GM18511 (cell line): ENCODE results near the gene CD300LF.
A peak's percentile ranks its signal among the peaks of the same experiment; 100 is the strongest.

Experiments
- ATAC-seq: cut with Tn5 transposase; IDR thresholded peaks from one replicate; pipeline ENCODE4 v1.9.1; 2021; ENCODE audit warnings: mild to moderate bottlenecking, moderate library complexity; ENCODE audit not compliant: unreplicated experiment

CD300LF gene

DNA sequence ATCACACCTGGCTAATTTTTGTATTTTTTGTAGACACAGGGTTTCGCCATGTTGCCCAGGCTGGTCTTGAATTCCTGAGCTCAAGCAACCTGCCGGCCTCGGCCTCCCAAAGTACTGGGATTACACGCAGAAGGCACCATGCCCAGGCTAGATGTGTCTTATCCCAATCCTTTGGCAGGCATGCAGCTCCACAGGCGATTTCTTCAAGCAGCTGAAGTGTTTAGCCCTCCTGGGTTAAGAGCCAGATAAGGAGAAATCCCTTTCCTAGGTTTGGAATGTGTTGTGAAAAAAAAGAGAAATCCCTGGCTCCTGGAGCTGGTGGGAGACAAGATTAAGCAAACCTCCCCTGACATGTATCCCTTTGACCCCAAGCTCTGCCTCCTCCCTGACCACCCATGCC, 33.7 kb upstream of the CD300LF start:
- no peak for ATAC-seq

GRCh38 chr17:74745548-74746177, 32.9 kb upstream of the CD300LF start:
- ATAC-seq: no peak

DNA sequence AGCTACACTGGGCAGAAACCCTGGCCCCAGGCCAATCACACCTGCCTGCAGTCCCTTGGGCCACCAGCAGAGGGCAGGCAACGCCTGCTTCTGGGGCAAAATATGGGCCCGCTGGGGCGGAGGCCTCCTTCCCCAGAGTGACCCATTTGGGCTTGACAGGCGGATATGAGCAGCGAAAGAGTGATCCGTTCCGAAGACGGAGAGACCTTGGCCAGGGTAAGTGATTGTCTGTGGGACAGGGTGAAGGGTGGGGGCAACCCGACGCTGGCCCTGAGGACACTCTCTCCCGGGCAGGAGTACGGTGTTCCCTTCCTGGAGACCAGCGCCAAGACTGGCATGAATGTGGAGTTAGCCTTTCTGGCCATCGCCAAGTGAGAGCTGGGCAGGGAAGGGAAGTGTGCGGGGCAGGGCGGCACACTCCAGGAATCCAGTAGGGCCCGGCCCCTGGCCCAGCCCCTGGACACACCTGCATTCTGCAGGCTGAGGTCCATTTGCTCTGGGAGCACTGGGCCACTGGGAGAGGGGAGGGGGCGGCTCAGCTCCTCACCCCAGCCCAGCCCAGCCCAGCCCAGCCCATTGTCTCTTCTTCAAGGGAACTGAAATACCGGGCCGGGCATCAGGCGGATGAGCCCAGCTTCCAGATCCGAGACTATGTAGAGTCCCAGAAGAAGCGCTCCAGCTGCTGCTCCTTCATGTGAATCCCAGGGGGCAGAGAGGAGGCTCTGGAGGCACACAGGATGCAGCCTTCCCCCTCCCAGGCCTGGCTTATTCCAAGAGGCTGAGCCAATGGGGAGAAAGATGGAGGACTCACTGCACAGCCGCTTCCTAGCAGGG, 32.2 kb upstream of the CD300LF start:
- no peak for ATAC-seq

DNA sequence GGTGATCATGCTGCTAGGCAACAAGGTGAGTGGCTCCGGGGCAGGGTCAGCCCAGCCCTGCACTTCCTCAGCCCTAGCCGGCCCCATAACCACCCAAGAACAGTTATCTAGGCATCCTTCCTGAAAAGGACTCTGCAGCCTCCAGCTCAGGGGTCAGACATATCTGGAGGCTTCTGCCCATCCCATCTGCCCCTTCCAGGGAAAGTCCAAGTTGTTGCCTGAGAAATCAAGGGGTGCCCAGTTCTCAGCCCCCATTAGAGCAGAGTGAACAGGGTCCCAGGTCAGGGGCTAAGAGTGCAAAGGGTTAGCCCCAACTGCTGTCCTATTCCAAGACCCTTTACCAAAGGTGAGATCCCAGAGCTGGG, 31.6 kb upstream of the CD300LF start:
- ATAC-seq: no peak

- ATAC-seq: no peak
These were observed 31.0 kb upstream of the CD300LF start for GRCh38 chr17:74743755-74744154.

GRCh38 chr17:74742978-74743545, 30.3 kb upstream of the CD300LF start:
- ATAC-seq: no peak

- ATAC-seq: peak; percentile 61
These were observed 29.4 kb upstream of the CD300LF start for GRCh38 chr17:74742153-74742515.

DNA sequence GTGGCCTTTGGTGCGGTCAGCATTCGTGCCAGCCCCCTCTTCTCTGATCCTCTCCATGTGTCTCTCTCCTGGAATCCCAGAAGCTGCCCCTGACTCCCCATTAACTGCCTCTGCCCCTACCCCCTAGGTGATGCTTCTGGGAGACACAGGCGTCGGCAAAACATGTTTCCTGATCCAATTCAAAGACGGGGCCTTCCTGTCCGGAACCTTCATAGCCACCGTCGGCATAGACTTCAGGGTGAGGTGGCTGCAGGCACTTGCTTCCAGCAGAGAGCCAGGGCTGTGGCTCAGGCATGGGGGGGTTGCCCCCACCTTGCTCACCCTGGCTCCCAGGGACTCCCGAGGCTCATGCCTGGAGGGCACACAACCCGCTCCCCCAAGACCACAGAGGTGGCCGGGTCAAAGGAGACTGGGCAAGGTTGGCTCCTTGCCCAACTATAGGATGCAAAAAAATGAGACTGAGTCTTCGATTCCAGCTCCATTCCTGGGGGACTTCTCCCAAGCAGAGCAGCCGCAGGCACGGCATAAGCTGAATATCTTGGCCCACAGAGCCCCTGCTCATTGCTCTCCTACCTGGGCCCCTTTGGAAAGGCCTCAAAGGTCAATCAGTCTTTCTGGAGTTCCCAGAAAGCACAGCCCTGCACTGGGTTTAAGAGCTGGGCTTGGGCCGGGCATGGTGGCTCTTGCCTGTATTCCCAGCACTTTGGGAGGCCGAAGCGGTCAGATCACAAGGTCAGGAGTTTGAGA, 28.1 kb upstream of the CD300LF start:
- ATAC-seq: no peak

DNA sequence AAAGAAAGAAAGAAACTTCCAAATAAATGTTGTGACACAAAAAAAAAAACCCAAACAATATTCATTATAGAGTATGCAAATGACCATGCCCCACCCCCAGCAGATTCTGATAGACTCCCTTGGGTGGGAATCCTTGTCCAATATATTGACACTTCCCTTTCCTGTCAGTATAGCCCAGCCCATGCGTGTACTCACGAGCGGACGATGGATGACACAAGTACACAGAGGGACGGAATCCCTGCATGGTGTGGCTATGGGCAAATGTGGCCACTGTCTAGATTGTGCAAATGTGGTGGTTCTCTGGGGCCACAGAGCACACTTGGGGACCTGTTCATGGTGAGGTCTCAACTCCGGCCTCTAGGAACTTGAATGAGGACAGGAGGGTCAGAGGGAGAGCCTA, 27.4 kb upstream of the CD300LF start:
- ATAC-seq: no peak

- no peak for ATAC-seq
These were observed 26.6 kb upstream of the CD300LF start for GRCh38 chr17:74739227-74739831.

- peak; percentile 52 for ATAC-seq
These were observed 25.6 kb upstream of the CD300LF start for GRCh38 chr17:74738051-74738996.

DNA sequence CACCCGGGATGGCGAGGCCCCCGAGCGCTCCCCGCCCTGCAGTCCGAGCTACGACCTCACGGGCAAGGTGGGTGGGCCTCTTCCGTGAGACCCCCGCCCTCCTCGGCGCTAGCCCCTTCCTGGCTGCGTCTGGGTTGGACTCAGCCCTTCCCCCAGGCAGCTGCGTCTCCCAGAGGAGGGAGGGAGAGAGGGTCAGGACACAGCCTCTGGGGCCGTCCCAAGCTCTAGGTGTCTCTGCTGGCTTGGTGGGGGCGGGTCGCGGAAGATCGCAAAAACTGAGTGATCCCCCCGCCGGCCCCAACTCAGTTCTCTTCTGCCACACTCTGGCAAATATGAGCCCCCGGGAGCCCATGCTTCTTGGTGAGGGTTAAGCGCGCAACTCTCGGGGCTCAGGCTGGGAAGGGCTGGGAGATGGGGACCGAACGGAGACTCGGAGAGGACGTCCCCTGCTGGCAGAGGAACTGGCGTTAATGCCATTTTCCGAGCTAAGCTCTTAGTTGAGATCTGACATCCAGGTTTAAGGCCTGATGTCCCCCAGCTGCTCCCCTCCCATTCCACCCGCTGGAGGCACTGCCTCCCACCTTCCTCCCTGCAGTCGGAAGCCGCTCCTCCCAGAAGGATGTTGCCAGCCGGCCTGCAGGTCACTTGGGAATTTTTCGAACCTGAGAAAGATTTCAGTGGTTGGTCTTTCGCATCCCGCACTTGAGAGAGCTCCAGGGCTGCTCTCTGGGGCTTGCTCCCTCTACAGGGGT, 24.8 kb upstream of the CD300LF start:
- ATAC-seq: no peak

DNA sequence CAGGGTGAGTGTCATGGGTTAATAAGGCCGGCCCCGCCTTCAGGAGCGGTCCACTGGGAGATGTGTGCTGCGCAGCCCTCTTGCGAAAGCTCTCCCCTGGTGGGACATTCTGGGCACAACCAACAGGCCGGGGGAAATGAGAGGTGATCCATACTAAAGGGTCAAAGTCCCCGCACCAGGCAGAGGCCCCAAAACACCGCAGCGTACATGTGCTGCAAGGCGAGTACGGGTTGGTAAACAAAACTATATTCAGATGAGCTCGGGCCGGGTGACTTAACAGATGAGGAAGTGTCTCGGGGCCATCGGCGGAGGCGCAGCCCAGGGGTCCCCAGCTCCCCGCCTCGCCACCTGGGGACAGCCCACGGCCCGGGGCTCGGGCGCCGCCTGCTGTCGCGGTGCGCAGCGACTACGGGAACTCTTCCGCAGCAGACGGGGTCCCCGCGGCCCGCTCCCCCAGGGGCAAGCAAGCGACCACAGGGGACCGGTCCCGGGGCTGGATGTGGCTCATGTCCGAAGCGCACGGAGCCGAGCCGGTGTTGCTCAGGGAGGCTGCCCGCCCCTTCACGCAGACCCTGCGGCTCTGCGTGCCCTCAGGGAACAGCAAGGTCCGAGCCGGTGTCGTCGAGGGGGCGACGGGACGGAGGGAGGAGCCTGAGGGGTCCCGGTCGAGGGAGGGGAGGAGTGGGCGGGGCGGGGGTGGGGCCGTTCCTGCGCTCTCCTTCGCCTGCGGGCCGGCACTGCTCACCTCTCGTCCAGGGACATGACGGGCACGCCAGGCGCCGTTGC, 24.0 kb upstream of the CD300LF start, which contains the start of gene RAB37:
RAB37 (plus strand) TSS at position 744 of the 786 bp plus-strand sequence; CDS start at position 761, 17 bp downstream.
- no peak for ATAC-seq

GRCh38 chr17:74734256-74734655, 21.5 kb upstream of the CD300LF start:
- ATAC-seq: no peak

DNA sequence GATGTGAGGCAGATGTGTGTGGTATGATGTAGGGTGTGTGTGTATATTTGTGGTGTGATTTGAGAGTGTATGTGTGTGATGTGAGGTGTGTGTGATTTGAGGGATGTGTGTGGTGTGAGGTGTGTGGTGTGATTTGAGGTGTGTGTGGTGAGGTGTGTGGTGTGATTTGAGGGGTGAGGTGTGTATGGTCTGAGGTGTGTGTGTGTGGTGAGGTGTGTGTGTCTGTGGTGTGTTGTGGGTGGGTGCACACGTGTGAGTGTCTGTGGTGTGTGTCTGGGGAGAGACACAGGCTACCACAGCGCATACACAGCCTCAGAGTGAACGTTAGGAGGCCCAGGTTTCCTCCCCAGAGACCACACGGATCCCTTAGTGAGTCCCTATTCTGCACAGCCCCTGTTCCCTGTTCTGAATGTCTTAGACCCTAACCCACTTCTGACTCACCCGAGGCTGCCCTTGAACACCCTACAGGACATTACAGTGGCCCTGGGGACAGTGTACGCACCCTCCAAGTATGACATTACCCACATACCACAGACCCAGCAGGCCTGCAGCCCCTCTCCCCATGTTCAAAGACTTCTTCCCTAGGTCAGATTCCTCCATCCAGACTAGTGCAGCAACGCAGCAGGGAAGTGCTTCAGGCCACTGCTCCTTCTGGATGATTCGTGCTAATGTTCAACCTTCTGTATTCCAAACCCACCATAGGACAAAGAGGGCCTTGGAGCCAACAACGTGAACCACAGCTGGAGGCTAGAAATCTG, 20.8 kb upstream of the CD300LF start:
- no peak for ATAC-seq

GRCh38 chr17:74732042-74732867, 19.5 kb upstream of the CD300LF start:
- ATAC-seq: no peak

GRCh38 chr17:74731347-74731605, 18.6 kb upstream of the CD300LF start:
- no peak for ATAC-seq
